T-helper 1 cell (primary cell): ENCODE results near the gene FBH1.
"Not testable (repeated sequence)": the region's sequence is repeated elsewhere in the genome, so short reads cannot be mapped to it uniquely, and the experiment has no call there.

Source experiments
- DNase-seq, 5 donors: peaks; one replicate each; pipeline ENCODE4 v3.0.0-alpha.2; 2012 to 2020

FBH1 gene

GRCh38 chr10:5876181-5876768 is 13.8 kb upstream of the FBH1 start:
- DNase-seq = no peak

DNA sequence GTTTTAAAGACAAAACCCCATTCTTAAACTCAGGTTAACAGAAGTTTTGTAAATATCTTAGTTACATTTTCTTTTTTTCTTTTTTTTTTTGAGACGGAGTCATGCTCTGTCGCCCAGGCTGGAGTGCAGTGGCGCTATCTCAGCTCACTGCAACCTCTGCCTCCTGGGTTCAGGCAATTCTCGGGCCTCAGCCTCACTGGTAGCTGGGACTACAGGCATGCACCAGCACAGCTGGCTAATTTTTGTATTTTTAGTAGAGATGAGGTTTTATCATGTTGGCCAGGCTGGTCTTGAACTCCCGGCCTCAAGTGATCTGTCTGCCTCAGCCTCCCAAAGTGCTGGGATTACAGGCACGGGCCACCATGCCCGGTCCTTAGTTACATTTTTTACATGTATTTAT is 13.0 kb upstream of the FBH1 start:
- not testable (repeated sequence) for DNase-seq

- DNase-seq = no peak
Observed at GRCh38 chr10:5882961-5883360, 7.1 kb upstream of the FBH1 start.

DNA sequence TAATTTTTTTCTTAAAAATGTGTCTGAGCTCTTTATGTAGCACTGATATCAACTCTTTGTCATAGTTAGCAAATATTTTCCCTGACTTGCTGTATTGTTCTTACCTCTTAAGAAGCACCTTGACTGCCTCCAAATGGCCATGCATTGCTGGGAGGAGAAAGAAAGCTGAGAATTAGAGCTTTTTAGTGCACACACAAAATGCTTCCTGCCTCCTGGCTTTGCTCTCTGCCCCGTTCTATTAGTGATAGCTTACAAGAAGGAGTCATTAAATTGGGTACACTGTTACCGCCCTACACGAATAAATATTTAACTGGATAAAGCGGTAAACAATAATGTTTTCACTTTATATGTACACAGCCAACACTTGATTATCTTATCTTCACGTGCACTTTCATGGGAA is 4.4 kb upstream of the FBH1 start:
- DNase-seq = no peak

DNA sequence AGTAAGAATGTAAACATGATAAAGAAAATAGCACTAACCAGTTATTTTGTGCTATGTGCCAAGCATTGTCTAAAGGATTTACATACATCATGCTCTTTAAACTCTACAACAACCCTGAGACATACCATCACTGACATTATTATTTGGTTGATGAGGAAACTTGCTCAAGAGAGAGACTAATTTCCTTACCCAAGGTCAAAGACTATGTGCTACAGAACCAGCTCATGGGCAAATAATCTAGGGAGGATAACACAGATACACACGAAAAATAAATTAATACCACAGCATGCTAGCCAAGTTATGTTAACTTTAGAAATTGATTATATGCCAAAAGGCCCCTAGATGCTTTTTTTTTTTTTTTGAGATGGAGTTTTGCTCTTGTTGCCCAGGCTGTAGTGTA is 3.0 kb upstream of the FBH1 start:
- DNase-seq = no peak

- no peak for DNase-seq
Observed at GRCh38 chr10:5887641-5888040, 2.4 kb upstream of the FBH1 start.

DNA sequence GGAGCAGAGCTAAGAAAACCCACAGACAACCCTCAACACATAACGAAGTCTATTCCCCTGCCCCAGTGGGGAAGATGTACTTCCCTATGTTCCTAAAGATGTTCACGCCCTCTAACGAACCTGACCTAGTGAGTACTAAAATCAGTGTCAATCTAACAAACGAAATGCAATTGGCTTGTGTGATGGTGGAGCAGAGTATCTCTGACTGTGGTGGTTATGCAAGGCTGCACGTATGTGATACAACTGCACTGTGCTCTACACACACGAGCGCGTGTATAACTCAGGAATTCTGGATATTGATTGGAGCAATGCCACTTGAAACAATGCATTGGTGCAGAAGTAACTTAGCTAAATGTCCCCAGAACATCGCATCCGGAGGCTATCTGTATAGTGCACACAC is 1.7 kb upstream of the FBH1 start:
- no peak for DNase-seq

GRCh38 chr10:5888843-5889623 is 1.0 kb upstream of the FBH1 start:
- peak; percentile 10 to 42 (median 25) for DNase-seq

DNA sequence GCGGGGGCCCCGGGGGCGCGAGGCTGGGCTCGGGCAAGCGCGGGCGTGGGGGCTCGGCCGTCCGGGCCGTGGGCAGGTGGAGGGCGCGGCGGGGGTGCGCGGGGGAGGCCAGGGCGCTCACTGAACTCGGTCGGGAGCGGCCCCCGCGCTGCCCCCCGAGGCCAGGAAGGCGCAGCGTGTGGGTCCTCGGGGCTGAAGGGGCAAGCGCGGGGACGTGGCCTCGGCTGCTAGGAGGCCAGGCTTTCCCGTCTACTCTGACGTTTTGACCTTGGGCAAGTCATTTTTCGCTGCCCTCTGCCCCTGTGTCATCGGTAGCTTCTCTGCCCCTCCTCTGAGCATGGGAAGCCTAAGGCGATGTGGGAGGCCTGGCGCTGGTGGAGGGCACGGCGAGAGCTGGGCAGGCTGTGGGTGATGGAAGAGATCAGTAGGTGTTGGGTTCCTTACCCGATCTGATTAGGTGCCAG is 441 bp downstream of the FBH1 start:
- peak in 1 of 5 donors; percentile 33 for DNase-seq

GRCh38 chr10:5891009-5891408 is 966 bp downstream of the FBH1 start:
- no peak for DNase-seq

- DNase-seq = no peak
Observed at GRCh38 chr10:5892007-5892406, 2.0 kb downstream of the FBH1 start.

GRCh38 chr10:5893321-5893720 is 3.3 kb downstream of the FBH1 start:
- no peak for DNase-seq

DNA sequence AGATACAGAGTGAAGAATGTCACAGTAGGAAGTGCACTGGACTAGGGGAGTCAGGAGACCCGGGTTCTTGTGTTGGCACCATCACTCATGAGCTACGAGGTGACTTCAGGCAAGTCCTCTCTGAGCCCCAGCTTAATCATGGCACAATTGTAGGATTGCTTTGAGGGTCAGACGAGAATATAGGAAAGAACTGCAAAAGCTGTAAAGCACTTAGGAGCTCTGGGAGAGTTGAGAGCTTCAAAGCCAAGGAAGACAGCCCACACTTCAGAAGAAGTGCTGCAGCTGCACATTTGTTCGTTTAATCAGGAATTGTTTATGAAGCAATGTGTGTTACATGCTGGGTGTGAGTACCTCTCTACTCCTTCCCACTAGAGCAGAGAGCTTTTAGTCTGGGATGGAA is 4.4 kb downstream of the FBH1 start:
- DNase-seq = no peak

DNA sequence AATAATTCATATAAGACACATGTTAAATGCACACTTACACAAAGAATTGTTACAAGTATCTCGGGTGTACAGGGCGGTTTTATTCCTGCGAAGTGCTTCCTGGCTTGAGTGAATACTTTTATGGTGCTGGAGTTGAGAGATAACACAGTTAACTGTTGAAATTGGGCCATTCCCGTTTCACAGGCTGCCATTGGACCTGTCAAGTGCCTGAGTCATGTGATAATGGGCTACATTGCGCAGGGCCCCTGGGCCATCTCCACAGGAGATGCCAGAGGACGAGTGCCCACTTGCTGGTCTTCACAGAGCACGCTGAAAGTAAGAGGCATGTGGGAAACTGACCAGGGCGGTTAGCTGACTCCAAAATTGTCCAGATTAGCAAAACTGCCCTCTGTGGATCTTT is 4.8 kb downstream of the FBH1 start:
- no peak for DNase-seq

DNA sequence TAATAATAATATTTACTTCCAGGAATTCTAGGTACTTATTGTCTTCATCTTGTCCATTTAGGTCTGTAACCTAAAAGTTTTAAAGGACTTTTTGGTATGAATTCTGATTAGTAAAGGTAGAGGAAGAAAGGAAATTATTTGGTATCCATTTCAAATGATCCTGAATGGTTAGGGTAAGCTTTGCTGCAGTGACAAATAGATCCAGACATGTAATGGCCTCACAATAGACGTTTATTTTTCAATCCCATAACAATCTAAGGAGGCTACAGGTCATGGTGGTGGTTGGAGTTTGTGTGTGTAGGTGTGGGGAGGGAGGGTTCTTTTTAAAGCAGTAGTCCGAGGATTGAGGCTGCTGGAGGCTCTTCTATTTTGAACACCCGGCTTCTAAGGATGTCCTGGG is 5.3 kb downstream of the FBH1 start:
- DNase-seq = no peak

- peak in 1 of 5 donors; percentile 28 for DNase-seq
Observed at GRCh38 chr10:5895804-5896203, 5.8 kb downstream of the FBH1 start.

DNA sequence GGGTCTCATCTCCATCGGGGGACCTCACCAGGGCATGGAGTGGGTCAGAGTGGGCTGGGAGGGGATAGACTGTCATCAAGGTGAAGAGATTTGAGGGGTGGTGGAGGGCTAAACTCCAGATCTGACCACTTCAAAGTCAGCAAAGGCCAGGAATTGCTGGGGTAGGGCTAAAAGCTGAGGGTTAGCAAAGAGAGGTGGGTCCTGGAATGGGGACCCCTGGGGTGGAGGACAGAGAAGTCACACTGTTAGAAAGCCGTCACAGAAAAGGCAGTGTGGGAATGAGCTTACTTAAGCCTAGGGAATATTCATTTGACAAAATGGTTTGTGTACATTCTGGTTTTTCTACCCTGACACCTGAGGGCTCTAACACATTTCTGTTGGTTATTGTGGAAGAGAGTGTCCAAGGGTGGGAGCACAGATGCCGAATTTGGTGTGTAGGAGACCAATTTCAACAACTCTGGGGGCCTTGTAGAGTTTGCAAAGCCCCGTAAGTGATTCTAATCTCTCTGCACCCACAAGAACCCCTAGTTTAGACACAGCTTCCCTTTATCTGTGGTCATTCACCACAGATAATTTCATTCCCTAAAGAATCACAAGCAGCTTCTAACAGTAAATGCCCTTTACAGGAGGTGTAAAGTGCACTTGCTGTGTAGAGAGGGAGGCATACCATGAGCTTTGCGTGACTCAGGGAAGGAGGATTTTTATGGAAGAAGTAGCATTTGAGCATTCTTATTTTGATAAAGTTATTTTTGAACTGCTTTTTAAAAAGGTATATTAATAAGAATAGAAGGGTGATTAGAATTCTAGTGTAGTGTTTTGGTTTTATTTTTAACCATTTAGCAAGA is 6.4 kb downstream of the FBH1 start:
- DNase-seq = no peak

DNA sequence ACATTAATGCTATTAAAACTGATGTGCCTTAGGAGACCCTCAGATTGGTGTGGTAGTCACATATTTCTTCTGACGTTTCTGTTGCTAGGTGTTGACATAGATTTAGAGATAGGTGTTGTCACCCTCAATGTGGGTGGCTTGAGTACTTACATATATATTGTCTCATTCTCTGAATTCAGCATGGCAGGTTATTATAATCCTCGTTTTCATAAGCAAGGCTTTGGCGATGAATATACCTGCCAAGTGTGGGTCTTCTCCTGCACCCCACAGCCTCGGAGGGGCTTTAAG is 7.0 kb downstream of the FBH1 start:
- no peak for DNase-seq

GRCh38 chr10:5897504-5897903 is 7.5 kb downstream of the FBH1 start:
- DNase-seq = no peak

DNA sequence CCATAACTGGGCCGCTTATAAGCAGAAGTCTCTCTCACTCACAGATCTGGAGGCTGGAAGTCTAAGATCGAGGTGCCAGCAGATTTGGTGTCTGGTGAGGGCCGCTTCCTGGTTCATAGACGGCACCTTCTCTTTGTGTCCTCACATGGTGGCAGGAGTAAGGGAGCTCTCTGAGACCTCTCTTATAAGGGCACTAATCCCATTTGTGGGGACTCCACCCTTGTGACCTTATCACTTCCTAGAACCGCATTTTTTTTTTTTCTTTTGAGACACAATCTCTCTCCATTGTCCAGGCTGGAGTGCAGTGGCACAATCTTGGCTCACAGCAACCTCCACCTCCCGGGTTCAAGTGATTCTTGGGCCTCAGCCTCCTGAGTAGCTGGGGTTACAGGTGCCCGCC is 8.1 kb downstream of the FBH1 start:
- no peak for DNase-seq

- DNase-seq = no peak
Observed at GRCh38 chr10:5900247-5900646, 10.2 kb downstream of the FBH1 start.

- no peak for DNase-seq
Observed at GRCh38 chr10:5902511-5903274, 12.7 kb downstream of the FBH1 start.

- no peak for DNase-seq
Observed at GRCh38 chr10:5903563-5903962, 13.5 kb downstream of the FBH1 start.
